NCI-H1417 treated with DMSO at 0.1 percent for 48 hours (cell line): ENCODE data around the gene PSIP1.
"Not testable (repeated sequence)": the region's sequence is repeated elsewhere in the genome, so short reads cannot be mapped to it uniquely, and the experiment has no call there.

Experiments
- DNase-seq: peaks from one replicate; lab custom pipeline; 2025; lab: John Stamatoyannopoulos, UW

Gene PSIP1

GRCh38 chr9:15501803-15502202 is 9.0 kb downstream of the PSIP1 start:
- DNase-seq = no peak

- no peak for DNase-seq
Measured at GRCh38 chr9:15501179-15501578, 9.6 kb downstream of the PSIP1 start.

- DNase-seq = no peak
Measured at GRCh38 chr9:15499139-15499538, 11.6 kb downstream of the PSIP1 start.

- DNase-seq = no peak
Measured at GRCh38 chr9:15498246-15498995, 12.3 kb downstream of the PSIP1 start.

- no peak for DNase-seq
Measured at GRCh38 chr9:15492485-15493150, 18.2 kb downstream of the PSIP1 start.

GRCh38 chr9:15491950-15492349 is 18.8 kb downstream of the PSIP1 start:
- no peak for DNase-seq

- DNase-seq = no peak
Measured at GRCh38 chr9:15485836-15486666, 24.7 kb downstream of the PSIP1 start.

- no peak for DNase-seq
Measured at GRCh38 chr9:15484802-15485201, 26.0 kb downstream of the PSIP1 start.

- no peak for DNase-seq
Measured at GRCh38 chr9:15482146-15482545, 28.6 kb downstream of the PSIP1 start.

GRCh38 chr9:15480028-15480427 is 30.7 kb downstream of the PSIP1 start:
- no peak for DNase-seq

- DNase-seq = no peak
Measured at GRCh38 chr9:15475923-15476536, 34.7 kb downstream of the PSIP1 start.

- DNase-seq = no peak
Measured at GRCh38 chr9:15469862-15470261, 40.9 kb downstream of the PSIP1 start.

- DNase-seq = peak; percentile 13
Measured at GRCh38 chr9:15469406-15469805, 41.4 kb downstream of the PSIP1 start.

- DNase-seq = no peak
Measured at GRCh38 chr9:15468145-15468544, 42.6 kb downstream of the PSIP1 start.

- DNase-seq = no peak
Measured at GRCh38 chr9:15461601-15462000, 49.2 kb downstream of the PSIP1 start.

- DNase-seq = no peak
Measured at GRCh38 chr9:15461056-15461455, 49.7 kb downstream of the PSIP1 start.

- DNase-seq = no peak
Measured at GRCh38 chr9:15453956-15454355, 56.8 kb downstream of the PSIP1 start.

- no peak for DNase-seq
Measured at GRCh38 chr9:15444141-15444540, 66.6 kb downstream of the PSIP1 start.

- not testable (repeated sequence) for DNase-seq
Measured at GRCh38 chr9:15442264-15442663, 68.5 kb downstream of the PSIP1 start.

- not testable (repeated sequence) for DNase-seq
Measured at GRCh38 chr9:15441841-15442240, 68.9 kb downstream of the PSIP1 start.

GRCh38 chr9:15438891-15439290 is 71.9 kb downstream of the PSIP1 start:
- DNase-seq = no peak

- no peak for DNase-seq
Measured at GRCh38 chr9:15433661-15434060, 77.1 kb downstream of the PSIP1 start.
